Measurements from ENCODE around the gene FMNL3.

Gene FMNL3

DNA sequence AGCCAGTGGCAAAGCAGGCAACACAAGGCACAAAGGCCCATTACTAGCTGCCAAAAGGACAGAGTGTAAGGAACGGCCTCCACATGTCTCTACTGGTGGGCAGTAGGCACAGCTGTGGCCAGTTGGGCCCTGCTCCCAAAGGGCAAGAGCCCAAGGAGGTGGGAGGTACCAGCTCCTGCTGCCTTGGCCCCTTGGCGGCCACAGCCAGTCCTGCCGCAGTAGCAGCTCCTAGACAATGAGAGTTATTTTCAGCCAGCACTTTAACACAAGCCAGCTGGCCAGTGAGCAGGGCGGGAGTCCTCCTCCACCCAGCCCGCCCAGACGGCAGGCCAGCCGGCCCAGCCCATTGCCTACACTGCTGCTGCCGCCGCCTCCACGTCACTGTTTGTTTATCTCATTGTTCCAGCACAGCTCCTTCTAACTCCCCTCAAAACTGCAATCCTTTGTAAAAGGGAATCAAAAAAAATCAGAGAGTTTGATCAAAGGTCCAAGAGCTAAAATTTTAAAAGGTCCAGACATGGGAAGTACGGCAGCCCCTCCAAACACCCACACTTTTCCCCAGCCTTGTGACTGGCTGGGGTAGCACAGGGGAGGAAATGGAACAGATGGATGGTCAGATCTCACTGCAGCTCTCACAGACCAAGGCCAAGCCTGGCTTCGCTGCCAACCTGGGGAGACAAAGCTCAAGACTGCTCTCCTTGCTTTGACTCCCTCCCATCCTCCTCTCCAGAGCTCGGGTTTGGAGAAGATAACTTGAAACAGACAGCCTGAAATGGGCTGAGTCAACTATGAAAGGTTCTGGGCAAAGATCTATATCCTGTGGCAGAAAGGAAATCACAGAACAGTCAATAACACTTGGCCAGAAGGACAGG lies 33.5 kb downstream of the FMNL3 start:
- peak; percentile 77 for DNase-seq

DNA sequence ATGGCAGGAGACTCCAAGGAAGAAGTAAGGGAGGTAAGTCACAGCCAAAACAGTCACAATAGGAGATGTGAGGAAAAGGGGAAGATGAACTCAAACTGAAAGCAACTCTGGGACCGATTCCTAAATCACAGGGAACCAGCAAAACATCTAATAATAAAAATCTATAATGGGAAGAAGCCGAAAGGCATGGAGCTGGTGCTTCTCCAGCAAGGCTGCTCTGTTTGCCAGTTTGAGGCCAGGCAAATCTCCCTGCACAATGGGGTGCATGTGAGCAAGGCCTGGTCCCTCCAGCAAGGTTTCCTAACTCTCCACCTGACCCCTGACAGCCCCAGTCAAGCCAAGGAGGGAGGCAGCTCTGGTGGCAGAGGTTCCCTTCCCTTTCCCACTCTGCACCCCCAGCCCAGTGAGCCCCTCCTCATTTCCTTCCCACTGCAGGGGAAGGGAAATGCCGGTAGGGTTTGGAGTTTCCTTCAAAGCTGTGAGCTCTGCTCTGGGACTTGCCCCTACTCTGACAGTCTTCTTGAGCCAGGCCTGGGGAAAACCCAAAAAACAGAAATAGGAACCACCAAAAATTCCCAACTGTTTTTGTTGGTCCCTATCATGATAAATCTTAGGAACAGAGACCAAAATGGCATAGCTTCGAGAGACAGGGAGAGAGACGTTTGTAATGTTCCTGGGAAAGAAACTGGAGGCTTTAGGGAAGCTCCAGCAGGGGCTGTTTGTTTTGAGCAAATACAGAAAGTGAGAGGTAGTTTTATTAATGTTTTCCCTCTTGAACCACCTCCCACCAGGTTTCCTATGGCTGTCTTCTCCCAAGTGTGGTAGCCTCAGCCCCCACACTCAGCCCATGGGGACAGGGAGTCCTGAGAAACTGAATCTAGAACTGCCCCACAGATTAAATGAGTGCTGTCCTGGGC lies 34.6 kb downstream of the FMNL3 start:
- no peak for DNase-seq

DNA sequence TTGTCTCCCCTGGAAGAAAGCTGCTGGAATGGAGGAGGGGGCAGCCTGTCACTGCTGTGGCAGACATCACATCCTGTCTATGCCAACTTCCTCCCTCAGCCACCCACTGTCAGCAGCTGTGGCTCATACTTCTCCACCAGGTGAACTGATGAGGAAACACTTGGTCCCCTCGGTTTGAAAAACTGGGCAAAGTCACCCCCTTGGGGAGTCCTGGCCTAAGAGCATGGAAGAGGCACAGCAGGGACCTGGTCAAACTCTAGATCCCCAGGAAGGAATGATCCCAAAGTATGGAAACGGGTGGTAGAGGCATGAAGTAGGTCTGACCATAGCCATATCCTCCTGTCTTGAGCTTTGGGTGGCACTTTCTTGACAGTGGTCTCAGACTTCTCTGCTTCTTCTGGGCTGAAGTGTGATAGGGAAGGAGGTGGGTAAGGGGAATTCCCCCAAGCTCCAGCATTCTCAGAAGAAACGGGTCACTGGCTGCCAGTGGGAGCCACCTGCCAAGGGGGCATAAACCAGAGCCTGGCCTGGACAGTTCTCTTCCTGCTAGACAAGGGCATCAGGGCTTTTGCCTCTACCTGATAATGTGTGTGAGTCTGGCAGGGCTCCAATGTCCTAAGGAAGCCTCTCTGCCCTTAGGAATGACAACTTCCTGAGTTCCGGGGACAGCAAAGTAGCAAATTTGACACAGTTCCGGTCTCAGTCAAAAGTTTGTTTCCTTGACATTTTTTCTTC lies 36.0 kb downstream of the FMNL3 start:
- DNase-seq: no peak

DNA sequence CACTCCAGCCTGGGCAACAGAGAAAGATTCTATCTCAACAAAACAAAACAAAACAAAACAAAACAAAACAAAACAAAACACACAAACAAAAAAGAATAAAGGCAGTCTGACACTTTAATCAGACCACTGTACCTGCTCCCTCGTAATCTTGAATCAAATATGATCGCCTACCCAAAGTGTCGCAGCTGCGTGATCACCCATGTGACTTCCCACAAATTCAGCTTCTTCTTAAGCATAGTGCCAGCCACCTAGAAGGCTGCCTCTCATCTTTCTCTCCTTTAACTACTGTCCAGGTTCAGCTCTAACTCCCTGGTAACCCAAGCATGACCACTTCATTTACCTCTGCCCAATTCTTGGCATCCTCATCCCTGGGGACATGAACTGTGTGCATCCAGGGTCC lies 37.4 kb downstream of the FMNL3 start:
- DNase-seq: no peak

DNA sequence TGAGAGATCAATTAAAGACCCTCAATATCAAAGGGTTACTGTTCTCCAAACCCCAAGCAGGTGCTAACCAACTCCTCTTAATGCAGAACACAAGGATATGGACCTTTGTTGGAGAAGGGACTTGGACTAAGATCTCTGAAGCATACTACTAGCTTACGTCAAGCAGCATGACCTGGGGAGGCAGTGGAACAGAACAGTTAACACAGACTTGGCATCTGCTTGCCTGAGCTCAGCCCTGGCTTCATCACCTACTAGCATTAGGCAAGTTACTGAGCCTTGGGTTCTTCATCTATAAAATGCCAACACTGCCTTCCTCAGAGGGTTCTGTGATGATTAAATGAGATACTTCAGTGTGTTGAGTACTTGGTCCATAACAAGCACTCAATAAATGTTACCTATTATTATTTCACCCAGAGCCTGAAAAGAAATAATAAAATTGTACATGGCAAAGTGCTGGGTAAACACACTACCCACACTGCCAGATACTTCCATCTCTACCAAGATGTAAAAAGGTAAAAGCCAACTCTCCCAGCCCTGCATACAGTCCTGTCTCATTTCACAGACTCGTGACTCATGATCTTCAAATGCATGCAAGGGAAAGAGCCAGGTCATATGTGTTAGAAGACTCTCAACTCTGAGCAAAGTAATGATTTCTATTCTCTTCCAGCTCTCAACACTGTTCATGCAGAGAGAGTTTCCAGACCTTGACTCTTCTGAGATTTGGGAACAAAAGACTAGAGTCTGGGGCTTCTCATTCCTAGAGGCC lies 39.7 kb downstream of the FMNL3 start:
- no peak for DNase-seq

DNA sequence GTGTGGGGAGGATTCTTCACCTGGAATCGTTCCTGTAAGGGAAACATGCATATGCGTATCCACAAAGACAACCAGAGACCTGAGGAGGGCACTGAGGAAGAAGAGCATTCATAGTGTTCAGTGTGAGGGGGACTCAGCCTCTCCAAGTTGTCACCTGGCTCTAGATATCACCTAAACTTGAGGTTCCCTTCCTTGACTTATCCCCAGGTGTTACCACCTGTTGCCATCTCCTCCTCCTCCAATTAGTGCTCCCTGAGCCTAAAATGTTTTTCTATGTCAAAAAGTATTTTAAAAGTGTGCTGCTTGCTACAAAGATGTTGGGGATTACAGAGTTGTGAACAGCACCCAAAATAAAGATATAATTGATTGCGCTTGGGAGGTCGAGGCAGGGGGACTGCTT lies 41.0 kb downstream of the FMNL3 start:
- no peak for DNase-seq

DNA sequence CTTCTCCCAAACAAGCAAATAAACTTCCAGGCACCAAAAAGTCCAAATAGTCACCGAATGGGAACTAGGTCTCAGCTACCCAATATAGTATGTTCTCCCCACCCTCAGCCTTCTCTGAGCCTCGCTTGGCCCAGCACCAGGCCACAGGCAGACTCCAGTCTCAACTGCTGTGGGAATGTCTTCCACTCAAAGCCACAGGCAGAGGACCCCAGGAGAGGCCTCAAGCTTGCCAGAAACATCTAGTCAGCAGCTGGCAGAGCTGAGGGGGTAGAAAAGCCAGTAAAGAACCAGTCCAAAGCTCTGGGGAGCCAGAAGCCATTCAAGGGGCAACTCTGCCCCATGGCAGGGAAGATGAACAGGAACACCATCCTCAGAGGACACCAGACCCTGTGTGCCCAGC lies 41.8 kb downstream of the FMNL3 start:
- no peak for DNase-seq

DNA sequence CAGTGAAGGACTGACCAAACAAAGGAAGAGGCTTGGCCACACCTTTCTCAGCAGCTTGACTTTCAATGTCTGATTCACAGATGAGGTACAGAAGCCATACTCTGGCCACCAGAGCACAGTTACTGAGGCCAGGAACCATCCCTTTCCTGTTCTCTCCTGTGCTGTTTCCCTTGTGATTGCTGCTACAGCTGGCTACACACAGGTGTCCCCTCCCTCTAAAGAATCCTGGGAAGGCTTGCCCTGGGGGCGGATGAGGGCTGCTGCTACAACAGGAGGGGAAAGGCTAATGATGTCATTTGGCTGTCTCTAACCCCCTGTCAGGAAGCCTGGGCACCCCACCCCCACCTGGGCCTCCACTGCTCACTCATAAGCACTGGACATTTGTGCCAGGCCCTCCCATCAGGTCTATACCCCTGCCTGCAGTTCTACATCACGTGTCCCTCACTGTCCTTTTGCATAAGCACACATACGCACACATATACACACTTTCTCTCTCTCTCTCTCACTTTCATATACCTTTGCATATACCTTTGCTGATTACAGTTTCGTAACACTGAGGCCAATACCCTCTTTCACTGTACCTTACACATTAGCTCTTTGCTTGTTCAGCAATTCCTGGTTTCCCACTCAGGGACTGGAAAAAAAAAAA lies 42.5 kb downstream of the FMNL3 start:
- DNase-seq: no peak

DNA sequence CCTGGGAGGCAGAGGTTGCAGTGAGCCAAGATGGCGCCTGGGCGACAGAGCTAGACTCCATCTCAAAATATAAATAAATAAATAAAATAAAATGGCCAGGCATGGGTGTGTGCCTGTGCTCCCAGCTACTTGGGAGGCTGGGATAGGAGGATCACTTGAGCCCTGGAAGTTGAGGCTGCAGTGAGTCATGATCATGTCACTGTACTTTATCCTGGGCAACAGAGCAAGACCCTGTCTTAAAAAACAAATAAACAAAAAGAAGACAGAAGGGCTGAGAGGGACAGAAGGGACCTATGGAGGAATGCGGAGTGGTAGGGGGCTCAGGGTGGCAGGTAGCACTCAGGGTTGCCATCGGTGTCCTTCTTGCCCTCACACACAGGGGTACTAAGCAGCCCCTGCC lies 43.0 kb downstream of the FMNL3 start:
- DNase-seq: no peak

DNA sequence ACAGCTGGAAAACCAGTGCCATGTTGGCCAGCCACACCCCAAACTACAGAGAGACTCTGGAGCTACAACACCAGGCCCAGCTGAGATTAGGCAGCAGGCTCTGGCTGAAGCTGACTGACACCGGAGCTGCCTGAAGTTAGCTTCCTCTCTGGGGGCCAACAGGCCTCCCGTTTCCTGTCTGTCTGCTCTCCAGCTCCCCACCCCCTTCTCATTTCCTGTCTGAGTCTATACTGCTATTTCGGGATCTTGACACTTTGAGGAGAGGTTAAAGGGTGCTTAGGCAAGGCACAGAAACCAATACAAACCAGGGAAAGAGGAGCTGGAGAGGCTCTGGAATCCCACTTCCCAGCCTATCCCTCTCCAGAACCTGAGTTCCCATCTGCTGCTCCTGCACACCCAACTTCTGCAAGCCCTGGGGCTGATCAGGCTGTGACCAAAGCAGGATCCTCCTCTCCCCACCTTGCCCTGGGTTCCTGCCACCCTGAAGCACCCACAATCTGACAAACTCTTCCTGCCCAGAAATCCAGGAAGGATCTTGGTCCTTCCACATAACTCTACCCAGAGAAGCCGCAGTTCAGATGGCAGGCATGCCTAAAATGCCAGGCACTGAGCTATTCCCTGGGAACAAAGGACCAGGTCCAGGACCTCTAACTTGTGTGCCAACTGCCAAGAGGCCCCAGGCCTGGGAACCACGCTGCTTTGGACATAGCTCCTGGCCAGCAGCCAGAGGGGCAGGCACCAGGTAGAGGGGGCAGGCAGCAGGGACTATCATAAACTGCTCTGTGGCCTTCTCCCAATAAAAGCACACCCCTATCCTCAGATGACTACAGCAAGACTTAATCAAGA lies 44.0 kb downstream of the FMNL3 start:
- DNase-seq: no peak

DNA sequence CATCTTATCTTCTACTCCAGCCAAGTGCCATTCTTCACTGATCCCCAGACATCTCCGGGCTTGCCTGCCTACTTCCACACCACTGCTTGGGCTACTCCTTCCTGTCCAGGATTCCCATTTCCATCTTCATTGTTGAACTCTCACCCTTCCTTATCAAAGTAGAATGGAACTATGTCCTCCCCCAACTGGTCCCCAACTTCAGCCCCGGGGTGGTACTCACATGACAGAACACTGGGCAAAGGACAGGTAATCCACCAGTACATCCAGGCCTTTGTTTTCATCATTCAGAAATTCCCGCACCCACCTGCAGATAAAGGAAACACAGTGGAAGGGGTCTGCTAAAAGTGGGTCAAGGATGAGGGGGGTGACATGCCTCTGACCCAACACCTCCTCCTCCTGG lies 45.5 kb downstream of the FMNL3 start:
- no peak for DNase-seq

DNA sequence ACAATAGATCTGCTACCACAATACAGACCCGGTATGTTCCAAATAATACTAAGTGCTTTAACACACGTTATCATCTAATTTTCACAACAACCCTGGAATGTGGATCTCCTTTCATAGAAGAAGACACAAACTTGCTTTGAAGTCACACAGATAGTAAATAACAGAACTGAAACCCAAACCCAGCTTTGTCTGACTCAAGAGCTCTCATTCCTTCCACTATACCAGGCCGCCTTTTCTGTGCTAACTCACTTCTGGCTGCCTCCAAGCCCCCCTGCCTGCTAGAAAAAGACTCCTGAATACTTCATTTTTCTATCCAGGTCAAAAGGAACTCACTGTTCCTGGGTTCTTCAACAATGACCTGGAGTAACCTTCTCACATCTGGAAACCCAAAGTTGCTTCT lies 46.0 kb downstream of the FMNL3 start:
- no peak for DNase-seq

DNA sequence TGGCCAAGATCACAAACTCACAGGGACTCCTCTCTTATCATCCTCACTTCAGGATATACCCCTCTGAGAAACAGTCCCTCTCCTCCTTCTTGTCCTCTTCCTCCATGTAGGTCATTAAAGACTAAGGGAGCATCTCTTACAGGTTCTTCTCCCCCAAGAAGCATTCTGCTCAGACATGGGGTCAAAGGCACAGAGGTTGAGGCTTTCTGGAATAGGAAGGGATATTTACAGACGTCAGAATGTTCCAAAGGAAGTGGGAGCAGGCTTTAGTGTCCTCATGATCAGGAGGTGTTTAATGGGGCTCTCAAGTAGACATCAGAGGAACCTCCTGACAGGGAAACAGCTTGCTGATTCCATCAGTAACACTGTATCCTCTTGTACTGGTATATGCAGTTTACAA lies 47.5 kb downstream of the FMNL3 start:
- no peak for DNase-seq

DNA sequence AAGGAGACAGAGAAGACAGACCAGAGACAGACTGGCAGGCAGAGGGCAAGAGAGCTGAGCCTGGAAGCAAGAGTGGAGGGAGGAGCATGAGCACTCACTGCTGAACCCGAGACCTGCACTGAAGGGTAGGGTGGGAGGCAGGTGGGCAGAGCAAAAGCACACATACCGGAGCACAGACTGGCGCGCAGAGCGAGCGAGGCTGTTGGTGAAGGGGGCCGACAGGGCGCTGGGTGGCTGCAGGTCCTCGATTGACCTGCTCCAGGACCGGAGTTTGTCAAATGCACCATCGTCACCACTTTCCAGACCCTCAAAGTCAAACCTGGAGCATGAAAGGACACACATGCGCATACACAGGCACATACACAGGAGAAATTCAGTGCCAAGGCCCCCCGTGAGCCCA lies 48.9 kb downstream of the FMNL3 start:
- DNase-seq: no peak

DNA sequence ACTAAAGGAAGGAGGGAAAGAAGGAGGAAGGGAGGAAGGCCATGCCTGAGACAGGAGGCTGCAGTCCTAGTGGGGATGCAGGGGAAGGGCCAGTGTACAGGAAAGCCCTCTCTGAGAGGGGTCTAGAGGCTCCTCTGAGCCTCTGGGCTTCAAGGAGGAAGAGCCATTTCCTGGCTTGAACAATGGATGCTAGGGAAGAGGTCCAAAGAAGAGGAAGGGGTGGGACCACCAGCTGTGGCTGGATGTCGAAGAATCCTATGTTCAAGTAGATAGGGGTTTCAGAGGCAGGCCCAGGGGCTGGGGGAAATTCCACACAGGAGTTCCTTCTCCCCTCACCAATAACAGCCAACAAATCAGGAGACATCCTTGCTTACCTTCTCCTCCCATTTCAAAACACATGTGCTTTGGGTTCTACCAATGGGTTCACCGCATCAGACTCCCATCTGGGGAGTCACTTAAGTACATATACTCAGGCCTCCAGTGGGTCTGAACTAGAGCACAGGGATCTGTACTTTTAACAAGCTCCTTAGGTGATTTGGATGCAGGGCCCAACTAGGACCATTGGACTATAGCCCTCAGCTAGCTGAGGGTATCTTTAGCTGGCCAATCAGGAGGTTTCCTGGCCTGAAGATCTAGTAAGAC lies 51.5 kb downstream of the FMNL3 start:
- DNase-seq: no peak

DNA sequence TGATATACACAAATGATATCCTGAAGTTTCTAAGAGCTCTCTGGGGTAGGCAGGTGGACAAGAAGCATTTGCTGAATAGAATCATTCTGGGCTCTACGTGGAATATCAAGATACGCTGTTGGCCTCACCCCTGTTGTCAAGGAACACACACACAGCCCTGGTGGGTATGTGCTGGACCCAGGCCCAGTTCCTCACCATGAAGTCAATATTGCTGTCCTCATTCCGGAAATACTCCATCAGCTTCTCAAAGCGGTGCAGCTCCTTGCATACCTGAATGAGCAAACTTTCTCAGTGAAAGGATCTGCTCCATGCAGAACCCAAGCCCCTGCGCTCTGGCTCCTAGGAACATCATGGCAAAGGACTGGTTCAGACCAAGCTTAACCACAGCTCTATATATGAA lies 52.5 kb downstream of the FMNL3 start:
- no peak for DNase-seq

DNA sequence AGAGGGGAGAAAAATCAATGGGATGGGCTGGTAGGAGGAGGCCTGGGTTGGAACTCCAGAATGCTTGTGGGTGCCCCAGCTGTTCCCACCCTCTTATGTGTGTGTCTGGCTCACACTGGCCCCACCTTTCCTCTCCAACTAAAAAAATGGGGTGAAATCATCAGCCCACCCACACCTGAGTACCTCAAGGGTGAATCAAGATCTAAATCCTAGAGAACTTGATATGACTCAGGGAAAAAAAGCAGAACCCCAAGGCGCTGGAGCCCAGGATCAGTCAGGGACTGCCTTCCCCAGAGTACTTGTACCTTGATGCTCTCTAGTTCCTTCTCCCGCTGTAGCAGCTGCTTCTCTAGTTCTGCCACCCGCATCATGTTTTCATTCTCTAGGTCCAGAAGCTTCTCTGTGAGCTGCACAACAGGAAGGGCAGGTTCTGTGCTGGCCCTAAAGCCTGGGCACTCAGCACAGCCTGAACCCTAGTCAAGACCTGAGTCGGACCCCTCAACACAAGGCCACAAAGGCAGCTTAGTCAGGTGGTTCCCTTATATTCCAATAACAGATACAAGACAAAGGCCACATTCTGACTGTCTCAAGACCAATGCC lies 54.2 kb downstream of the FMNL3 start:
- no peak for DNase-seq

DNA sequence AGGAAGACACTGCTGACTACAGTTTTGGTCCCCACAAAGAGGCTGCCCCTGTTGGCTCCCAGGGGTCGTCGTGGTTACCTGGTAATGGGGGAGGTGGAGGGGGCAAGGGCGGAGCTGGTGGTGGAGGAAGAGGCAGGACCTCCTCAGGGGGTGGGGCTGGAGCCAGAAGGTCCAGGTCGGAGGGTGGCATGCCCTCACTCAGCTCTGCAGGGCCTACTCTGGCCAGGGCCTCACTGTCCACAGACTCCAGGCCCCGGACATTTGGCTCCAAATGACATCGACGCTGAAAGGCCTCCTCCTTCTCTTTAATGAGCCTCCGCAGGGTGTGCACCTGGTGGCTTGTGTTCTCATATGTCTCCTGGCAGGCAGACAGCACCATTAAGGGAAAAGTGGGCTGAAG lies 55.4 kb downstream of the FMNL3 start:
- no peak for DNase-seq

DNA sequence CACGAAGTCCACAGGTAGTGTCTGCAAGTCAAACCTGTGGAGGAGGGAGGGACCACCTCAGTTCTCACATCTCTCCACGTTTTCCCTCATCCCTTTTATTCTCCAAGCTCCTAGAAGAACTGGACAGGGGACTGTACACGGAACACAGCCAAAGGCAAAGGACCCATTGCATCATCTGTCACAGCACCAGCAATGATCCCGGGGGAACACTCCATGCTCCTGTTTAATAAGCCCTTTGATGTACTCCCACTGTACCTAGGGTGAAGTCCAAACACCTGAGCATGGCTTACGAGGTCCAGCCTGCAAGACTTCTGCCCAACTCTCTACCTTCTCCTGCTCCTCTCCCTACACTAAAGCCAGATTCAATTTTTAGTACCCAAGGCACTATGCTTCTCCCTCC lies 57.3 kb downstream of the FMNL3 start:
- DNase-seq: no peak

DNA sequence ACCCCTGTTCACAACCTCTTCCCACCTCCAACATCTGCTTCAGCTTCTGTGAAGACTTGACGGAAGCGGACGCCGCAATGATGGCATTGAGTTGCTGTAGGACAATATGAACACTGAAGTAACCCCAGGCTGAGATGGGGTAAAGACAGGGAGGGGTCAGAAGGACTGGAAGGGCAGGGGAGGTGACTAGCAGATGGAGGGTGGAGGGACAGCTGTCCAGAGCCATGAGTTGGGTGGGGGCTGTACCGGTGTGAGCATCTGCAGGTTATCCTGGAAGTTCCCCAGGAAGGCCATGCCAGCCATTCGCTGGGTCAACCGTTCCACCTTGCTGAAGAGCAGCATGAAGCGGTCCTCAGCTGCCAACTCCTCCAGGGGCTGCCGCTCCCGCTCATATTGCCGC lies 57.8 kb downstream of the FMNL3 start:
- no peak for DNase-seq

Measured in NCI-H2227 treated with DMSO at 0.1 percent for 48 hours (cell line).